ENCODE measurements around the gene SPSB1. TPM values are rescaled to one million over a fixed set of nuclear protein-coding genes. Genes with fewer than 3 reads are reported as not detected.

SPSB1 gene
- total and polyA plus RNA-seq, 10 donors = 1.3 to 7.9 (median 4.1) TPM

DNA sequence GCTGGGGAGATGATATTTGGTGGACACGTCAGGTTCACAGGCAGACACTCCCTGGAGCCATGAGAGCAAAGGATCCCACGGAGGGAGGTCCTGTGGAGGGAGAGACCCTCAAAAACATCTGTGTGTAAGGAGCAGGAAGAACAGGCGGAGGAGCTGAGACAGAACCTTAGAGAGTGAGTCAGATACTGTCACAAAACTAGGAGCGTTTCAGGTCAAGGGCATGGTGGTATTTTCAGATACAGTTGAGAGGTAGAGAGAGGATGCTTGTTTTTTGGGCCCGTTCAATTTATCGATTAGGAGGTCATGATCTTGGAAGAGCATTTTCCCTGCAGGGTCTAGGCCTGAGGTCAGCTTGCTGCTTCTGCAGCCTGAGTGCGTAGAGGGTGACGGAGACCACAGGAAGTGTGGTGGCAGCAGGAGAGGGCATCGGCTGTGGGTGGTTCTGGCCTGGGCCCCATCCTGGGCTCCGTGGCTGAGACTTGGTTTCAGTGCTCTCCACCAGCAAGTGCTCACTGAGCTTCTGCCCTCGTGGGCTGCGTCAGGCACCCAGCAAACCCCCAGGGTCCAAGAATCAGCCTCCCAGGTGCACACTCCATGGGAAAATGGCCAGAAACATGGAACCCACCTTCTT lies 39.9 kb downstream of the SPSB1 start:
- no peak overlapping the region for H3K27ac ChIP-seq
- intact Hi-C loops (cut with DNase I; ENCODE audit: low total_unique reads) = no loop called here

DNA sequence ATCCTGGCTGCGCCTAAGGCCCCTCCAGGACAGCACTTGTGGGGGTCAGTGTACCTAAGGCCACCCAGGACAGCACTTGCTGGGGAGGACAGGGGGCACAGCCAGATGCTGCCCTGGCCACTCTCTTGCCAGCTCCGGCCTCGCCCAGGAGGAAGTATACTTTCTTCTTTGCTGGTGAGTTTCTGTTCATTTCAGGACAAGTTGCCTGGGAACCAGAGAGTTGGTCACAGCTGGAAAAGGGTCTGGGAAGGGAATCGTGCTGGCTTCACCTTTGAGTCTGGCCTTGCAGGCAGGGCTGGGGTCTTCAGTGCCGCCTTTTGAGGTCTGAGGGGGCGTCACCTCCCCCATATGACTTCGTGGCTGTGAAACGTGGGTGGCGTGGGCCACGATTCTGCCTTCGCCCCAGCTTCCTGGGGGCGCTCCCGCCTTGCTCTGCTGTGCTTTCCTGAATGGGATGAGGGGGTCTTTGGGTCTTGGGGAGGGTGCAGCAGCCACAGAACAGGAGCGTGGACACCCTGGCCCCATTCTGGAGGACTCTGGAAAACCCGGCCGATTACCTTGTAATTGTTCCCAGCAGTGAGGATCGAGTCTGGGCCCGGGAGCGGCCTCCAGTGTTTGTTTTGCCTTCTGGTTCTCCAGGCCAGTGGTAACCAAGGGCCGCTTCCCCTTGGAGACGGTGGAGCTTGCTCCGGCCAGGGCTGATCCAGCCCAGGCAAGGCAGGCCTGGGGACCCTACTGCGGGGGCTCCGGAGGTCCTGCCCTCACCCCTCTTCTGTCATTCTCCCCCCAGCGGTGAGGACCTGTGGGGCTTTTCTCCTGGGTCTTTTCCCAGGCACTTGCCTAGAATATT lies 45.9 kb downstream of the SPSB1 start:
- TF ChIP-seq POLR2AphosphoS5 (IDR thresholded peaks at IDR 0.05) = no peak
- TF ChIP-seq POLR2A (IDR thresholded peaks at IDR 0.05) = no peak
- TF ChIP-seq, protein P1, sequence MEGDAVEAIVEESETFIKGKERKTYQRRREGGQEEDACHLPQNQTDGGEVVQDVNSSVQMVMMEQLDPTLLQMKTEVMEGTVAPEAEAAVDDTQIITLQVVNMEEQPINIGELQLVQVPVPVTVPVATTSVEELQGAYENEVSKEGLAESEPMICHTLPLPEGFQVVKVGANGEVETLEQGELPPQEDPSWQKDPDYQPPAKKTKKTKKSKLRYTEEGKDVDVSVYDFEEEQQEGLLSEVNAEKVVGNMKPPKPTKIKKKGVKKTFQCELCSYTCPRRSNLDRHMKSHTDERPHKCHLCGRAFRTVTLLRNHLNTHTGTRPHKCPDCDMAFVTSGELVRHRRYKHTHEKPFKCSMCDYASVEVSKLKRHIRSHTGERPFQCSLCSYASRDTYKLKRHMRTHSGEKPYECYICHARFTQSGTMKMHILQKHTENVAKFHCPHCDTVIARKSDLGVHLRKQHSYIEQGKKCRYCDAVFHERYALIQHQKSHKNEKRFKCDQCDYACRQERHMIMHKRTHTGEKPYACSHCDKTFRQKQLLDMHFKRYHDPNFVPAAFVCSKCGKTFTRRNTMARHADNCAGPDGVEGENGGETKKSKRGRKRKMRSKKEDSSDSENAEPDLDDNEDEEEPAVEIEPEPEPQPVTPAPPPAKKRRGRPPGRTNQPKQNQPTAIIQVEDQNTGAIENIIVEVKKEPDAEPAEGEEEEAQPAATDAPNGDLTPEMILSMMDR (IDR thresholded peaks at IDR 0.05 in 8 of 11, conservative IDR thresholded peaks at IDR 0.05 in 3 of 11) = no peak
- Histone ChIP-seq H3K27me3 (replicated peaks in 1 of 7) (no peaks in the 10 kb centered on the region), H3K9me3 (peaks cover 0 to 6% (median 0%) of the 10 kb centered on the region in 8 donors), H3K27ac (no peak overlapping the region), H3K4me3 (no peak overlapping the region), H3K4me1 (peaks cover 0 to 13% (median 0%) of the 10 kb centered on the region in 6 donors), H3K36me3 (no peaks in the 10 kb centered on the region)
- 76 to 88% (median 82%) methylated on average over 16 to 25 of the region's 25 CpGs for WGBS, 5 donors
- DNase-seq = no peak
- intact Hi-C loops (cut with DNase I; ENCODE audit: low total_unique reads) = no loop called here

More for the DNA sequence above, 39.9 kb downstream of the SPSB1 start:
- H3K4me1 ChIP-seq = peaks cover 0 to 9% (median 7%) of the 10 kb centered on the region in 6 donors
- H3K9me3 ChIP-seq = no peaks in the 10 kb centered on the region
- no peak for DNase-seq
- no peak for TF ChIP-seq POLR2A (IDR thresholded peaks at IDR 0.05)
- TF ChIP-seq, protein P1 (IDR thresholded peaks at IDR 0.05 in 8 of 11, conservative IDR thresholded peaks at IDR 0.05 in 3 of 11) = no peak
- no peak for TF ChIP-seq POLR2AphosphoS5 (IDR thresholded peaks at IDR 0.05)
- 62 to 71% (median 67%) methylated on average over 12 of the region's 12 CpGs for WGBS, 5 donors
- H3K36me3 ChIP-seq = no peaks in the 10 kb centered on the region
- H3K4me3 ChIP-seq = no peak overlapping the region
- H3K27me3 ChIP-seq (replicated peaks in 1 of 7) = no peaks in the 10 kb centered on the region

DNA sequence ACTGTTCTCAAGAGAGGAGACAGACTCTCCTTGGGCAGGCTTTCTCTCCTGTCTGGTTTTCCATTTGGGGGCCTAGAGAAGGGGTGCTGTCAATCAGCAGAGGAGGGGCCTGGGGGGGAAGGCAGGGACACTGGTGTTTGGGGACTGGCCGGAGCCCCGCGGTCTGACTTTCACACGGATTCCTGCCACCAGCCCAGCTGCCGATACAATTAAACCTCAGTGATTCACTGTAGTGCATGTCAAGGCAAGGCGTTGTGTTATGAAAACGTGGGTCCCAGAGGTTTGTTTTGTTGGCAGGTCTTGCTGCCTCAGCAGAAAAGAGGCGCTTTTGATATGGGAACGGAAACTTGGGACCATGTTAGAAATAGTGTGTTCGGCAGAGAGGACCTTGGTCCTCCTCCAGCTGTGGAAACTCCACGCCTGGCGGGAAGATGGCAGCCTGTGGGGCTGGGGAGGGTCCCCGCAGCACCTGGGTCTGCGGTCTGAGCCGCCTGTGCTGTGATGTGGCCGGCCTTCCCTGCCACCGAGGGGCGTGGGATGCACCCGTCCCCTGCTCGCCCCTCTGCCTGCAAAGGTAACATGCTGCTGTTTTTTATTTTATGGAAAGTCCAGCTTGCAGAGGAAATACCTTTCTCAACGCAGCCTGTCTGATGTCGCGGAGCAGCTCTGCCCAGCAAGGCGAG lies 47.6 kb downstream of the SPSB1 start:
- no peak for TF ChIP-seq POLR2AphosphoS5 (IDR thresholded peaks at IDR 0.05)
- TF ChIP-seq, protein P1 (IDR thresholded peaks at IDR 0.05 in 8 of 11, conservative IDR thresholded peaks at IDR 0.05 in 3 of 11) = no peak
- TF ChIP-seq POLR2A (IDR thresholded peaks at IDR 0.05) = no peak
- DNase-seq = no peak
- Histone ChIP-seq H3K36me3 (no peaks in the 10 kb centered on the region), H3K4me3 (no peak overlapping the region), H3K4me1 (peaks cover 0 to 24% (median 4%) of the 10 kb centered on the region in 6 donors), H3K9me3 (peaks cover 0 to 6% (median 0%) of the 10 kb centered on the region in 8 donors), H3K27me3 (replicated peaks in 1 of 7) (no peaks in the 10 kb centered on the region), H3K27ac (no peak overlapping the region)
- WGBS, 5 donors = 80 to 86% (median 84%) methylated on average over 21 to 24 of the region's 24 CpGs
- intact Hi-C loops (cut with DNase I; ENCODE audit: low total_unique reads) = no loop called here

All from spleen (tissue), 11 donors.